Skeletal muscle tissue (tissue), 4 donors: ENCODE data around the gene PGM2. TPM values are rescaled to one million over a fixed set of nuclear protein-coding genes. Genes with fewer than 3 reads are reported as not detected.

Experiments used
- H3K27ac ChIP-seq: one replicate; pipeline ENCODE4 v1.7.0; 2013; ENCODE audit warnings: mild to moderate bottlenecking, low read depth, low read length, inconsistent platforms
- H3K27me3 ChIP-seq, 3 donors: one replicate each; pipeline ENCODE4 v1.7.0; 2013; ENCODE audit warnings: low read length in 3 of 3; ENCODE audit not compliant: control insufficient read depth in 3 of 3, insufficient read depth in 3 of 3
- H3K36me3 ChIP-seq, 3 donors: one replicate each; pipeline ENCODE4 v1.7.0; 2013; ENCODE audit warnings: low read length in 3 of 3; ENCODE audit not compliant: control insufficient read depth in 3 of 3, insufficient read depth in 3 of 3
- H3K4me1 ChIP-seq, 3 donors: one replicate each; pipeline ENCODE4 v1.7.0; 2013; ENCODE audit warnings: low read length in 3 of 3, mild to moderate bottlenecking in 3 of 3; ENCODE audit not compliant: control insufficient read depth in 3 of 3, insufficient read depth in 3 of 3
- H3K4me3 ChIP-seq, 3 donors: one replicate each; pipeline ENCODE4 v1.7.0; 2013; ENCODE audit warnings: low read length in 3 of 3
- H3K9ac ChIP-seq, 3 donors: one replicate each; pipeline ENCODE4 v1.7.0; 2013; ENCODE audit warnings: low read length in 3 of 3, mild to moderate bottlenecking in 3 of 3, moderate library complexity in 2 of 3, low read depth in 1 of 3
- H3K9me3 ChIP-seq, 3 donors: one replicate each; pipeline ENCODE4 v1.7.0; 2013; ENCODE audit warnings: low read length in 3 of 3; ENCODE audit not compliant: control insufficient read depth in 3 of 3
- total RNA-seq: library from RNA; depleted of rRNA; stranded (reverse); fragments of >200 nt; gene quantifications from one replicate; pipeline ENCODE4 v1.2.3, GENCODE V29; 2014
- donor health status: Osteomylitis.

The PGM2 gene
- total RNA-seq, 1 donor from 2014 or later: 5.7 TPM

DNA sequence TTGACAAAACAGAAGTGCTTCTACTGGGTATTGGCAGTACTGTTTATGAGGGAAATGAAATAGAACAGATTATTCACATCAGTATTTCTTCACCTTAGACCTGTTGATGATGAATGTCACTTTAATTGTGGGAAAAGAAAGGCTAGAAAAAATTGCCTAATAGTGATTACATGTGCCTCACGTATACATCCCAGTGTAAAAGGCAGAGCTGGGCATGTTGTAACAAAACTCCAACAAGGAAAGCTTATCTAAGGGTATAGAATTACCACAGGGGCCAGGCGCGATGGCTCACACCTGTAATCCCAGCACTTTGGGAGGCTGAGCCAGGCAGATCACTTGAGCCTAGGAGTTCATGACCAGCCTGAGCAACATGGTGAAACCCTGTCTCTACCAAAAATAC, 4.2 kb downstream of the PGM2 start:
- Histone ChIP-seq H3K9me3 (no peaks in the 10 kb centered on the region), H3K27ac (no peak overlapping the region), H3K9ac (no peak overlapping the region), H3K36me3 (peaks cover 0 to 23% (median 13%) of the 10 kb centered on the region in 3 donors), H3K4me3 (no peak overlapping the region), H3K27me3 (no peaks in the 10 kb centered on the region), H3K4me1 (peaks cover 6 to 13% (median 10%) of the 10 kb centered on the region in 3 donors)

DNA sequence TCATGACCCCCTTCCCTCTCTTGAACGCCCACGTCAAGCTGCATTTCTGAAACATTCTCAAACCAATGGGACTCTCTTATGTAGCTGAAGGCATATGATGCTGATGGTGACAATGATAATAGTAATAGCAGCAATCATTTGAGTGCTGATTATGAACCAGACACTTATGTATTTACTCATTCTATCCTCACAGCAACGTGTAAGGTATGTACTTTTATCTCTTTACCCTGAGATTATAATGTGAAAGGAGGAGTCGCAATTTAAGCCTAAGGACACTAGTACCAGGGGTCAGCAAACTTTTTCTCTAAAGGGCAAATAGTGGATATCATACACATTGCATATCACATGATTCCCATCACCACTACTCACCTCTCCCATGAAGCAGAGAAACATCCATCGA, 8.5 kb downstream of the PGM2 start:
- H3K4me1 ChIP-seq: peaks cover 0 to 4% (median 0%) of the 10 kb centered on the region in 3 donors
- H3K36me3 ChIP-seq: peaks cover 0 to 24% (median 20%) of the 10 kb centered on the region in 3 donors
- no peak overlapping the region for H3K27ac ChIP-seq
- no peaks in the 10 kb centered on the region for H3K9me3 ChIP-seq
- H3K27me3 ChIP-seq: no peaks in the 10 kb centered on the region
- H3K9ac ChIP-seq: no peak overlapping the region
- H3K4me3 ChIP-seq: no peak overlapping the region

DNA sequence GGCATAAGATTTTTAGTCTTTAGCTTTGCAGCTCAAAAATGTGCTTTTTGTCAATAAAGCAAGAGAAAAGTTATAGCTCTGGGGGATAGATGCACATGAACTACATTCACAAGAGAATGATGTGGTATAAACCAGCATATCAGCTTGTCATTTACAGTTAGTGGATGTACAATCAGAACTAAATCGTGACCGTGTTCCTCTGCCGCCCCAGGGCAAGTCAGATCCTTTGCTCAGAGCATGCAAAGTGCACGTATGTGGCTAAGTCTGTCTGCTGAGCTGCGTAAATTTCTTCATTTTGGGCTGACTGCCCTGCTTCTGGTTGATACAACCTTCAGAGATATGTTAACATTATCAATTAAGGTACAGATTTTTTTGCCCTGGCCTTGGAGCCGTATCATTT, 9.3 kb downstream of the PGM2 start:
- no peaks in the 10 kb centered on the region for H3K9me3 ChIP-seq

DNA sequence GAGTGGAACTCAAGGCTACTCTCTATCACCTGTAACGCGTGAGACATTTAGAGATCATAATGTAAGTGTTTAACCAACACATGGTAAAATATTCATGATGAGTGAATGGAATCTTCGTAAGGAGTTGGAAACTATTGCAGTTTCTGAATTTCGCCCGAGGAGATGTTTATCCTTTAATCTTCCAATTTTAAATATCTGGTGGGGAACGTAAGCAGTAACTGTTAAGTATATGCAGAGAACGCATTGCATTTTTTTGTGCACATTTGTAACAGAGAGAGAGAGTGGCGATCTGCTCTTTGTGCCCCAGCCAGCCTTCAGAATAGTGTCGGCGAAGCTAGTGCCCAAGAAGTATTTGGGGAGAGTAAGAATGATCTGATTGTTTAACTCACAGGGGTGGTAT, 9.8 kb downstream of the PGM2 start:
- H3K27ac ChIP-seq: no peak overlapping the region
- peaks cover 0 to 20% (median 19%) of the 10 kb centered on the region in 3 donors for H3K36me3 ChIP-seq
- no peaks in the 10 kb centered on the region for H3K9me3 ChIP-seq
- H3K4me1 ChIP-seq: peaks cover 0 to 4% (median 0%) of the 10 kb centered on the region in 3 donors
- H3K9ac ChIP-seq: no peak overlapping the region
- H3K4me3 ChIP-seq: no peak overlapping the region
- H3K27me3 ChIP-seq: no peaks in the 10 kb centered on the region

More for the DNA sequence above, 9.3 kb downstream of the PGM2 start:
- no peaks in the 10 kb centered on the region for H3K27me3 ChIP-seq
- H3K27ac ChIP-seq: no peak overlapping the region
- H3K36me3 ChIP-seq: peaks cover 0 to 19% (median 17%) of the 10 kb centered on the region in 3 donors
- H3K4me3 ChIP-seq: no peak overlapping the region
- H3K9ac ChIP-seq: no peak overlapping the region
- peaks cover 0 to 4% (median 0%) of the 10 kb centered on the region in 3 donors for H3K4me1 ChIP-seq

DNA sequence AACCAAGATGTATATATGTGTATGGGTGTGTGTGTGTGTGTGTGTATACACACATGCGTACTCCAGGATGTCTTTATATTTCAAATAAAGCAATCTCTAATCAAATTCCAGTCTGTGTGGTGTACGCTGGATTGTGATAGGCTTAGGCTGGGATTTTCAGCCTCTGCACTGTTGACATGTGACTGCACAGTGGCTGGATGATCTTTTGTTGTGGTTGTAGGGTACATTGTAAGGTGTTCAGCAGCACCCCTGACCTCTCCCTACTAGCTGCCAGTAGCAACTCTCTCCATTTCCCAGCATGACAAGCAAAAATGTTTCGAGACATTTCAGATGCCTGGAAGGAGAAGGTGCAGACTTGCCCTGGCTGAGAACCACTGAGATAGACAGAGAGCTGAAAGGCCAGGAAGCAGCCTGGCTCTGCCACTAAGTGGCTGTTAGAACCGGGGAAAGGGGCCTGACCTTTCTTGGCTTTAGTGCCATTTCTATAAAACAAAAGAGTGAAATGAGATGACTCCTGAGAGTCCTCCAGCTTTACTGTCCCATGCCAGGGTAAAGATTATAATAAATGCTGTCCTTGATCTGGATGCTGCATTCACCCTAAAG, 10.5 kb downstream of the PGM2 start:
- Histone ChIP-seq H3K4me3 (no peak overlapping the region), H3K27me3 (no peaks in the 10 kb centered on the region), H3K36me3 (peaks cover 0 to 26% (median 15%) of the 10 kb centered on the region in 3 donors), H3K9ac (no peak overlapping the region), H3K9me3 (no peaks in the 10 kb centered on the region), H3K4me1 (peaks cover 0 to 4% (median 0%) of the 10 kb centered on the region in 3 donors), H3K27ac (no peak overlapping the region)

DNA sequence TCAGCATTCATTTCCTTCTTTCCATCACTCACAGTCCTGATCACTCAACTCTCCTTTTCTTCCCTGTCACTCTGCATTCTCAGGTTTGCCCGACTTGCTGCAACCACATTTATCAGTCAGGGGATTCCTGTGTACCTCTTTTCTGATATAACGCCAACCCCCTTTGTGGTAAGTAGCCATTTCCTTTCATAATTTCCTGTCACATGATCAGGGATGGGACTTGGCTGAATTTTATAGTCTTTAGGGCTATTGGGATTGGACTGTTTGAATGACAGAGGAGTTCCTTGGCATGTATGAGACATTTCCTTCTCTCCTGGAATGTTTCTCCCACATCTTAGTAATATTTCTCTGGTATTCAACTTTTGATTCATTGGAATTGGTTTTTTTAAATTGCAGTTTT, 11.0 kb downstream of the PGM2 start:
- Histone ChIP-seq H3K9ac (no peak overlapping the region), H3K9me3 (no peaks in the 10 kb centered on the region), H3K4me1 (peaks cover 0 to 4% (median 0%) of the 10 kb centered on the region in 3 donors), H3K36me3 (peaks cover 0 to 26% (median 15%) of the 10 kb centered on the region in 3 donors), H3K4me3 (no peak overlapping the region), H3K27me3 (no peaks in the 10 kb centered on the region), H3K27ac (no peak overlapping the region)

DNA sequence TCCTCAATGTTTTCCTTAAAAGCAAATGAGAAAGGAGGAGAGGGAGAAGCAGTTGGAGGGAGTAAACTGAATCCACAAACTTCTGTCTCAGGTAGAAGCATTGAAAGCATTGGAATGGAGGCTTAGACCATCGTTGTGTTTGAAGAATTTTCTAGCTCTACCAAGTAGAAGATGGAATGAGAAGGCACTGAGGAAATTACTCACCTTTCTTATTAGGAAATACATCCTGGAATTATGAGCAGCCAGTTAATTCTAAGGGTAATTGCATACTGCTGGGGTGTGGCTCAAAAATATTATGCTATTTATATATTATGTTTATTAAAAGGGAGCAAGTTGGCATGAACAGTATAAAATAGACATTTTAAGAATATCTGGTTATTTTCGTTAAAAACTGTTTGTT, 12.9 kb downstream of the PGM2 start:
- no peak overlapping the region for H3K4me3 ChIP-seq
- no peaks in the 10 kb centered on the region for H3K27me3 ChIP-seq
- peaks cover 0 to 4% (median 0%) of the 10 kb centered on the region in 3 donors for H3K4me1 ChIP-seq
- H3K9me3 ChIP-seq: no peaks in the 10 kb centered on the region
- no peak overlapping the region for H3K9ac ChIP-seq
- peaks cover 0 to 22% (median 11%) of the 10 kb centered on the region in 3 donors for H3K36me3 ChIP-seq
- H3K27ac ChIP-seq: no peak overlapping the region

DNA sequence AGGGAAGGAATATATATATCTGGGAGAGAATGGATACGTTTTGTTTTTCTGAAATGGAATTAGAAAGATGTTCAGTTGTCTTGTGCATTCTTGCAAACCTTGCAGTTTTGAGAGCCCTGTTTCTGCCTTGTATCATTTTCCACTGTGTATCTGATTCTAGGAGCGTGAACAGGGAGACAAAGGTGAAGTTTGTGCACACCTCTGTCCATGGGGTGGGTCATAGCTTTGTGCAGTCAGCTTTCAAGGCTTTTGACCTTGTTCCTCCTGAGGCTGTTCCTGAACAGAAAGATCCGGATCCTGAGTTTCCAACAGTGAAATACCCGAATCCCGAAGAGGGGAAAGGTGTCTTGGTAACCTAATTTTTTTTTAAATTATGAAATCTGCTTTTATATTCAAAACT, 17.7 kb downstream of the PGM2 start:
- no peaks in the 10 kb centered on the region for H3K27me3 ChIP-seq
- H3K9me3 ChIP-seq: no peaks in the 10 kb centered on the region
- no peak overlapping the region for H3K9ac ChIP-seq
- no peak overlapping the region for H3K4me3 ChIP-seq
- no peak overlapping the region for H3K27ac ChIP-seq
- peaks cover 0 to 24% (median 13%) of the 10 kb centered on the region in 3 donors for H3K36me3 ChIP-seq
- H3K4me1 ChIP-seq: no peaks in the 10 kb centered on the region

DNA sequence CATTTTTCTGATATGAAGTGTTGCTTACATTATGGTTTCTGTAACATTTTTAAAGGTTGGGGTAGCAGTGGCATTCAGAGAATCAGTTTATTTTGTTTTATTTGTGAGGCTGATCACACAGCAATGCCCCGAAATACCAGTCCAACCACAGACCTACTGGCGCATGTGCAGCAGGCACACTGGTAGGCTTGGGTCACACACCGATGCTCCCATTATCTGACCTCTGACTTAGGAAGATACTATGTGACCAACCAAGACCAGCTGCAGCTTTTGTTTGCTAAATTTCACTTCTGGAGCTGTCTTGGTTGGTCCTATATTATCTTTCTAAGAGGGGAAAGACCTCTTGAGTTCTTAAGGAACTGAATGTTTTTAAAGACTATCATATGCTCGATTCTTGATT, 18.7 kb downstream of the PGM2 start:
- Histone ChIP-seq H3K36me3 (peaks cover 0 to 24% (median 13%) of the 10 kb centered on the region in 3 donors), H3K9me3 (no peaks in the 10 kb centered on the region), H3K27me3 (no peaks in the 10 kb centered on the region), H3K4me1 (no peaks in the 10 kb centered on the region), H3K4me3 (no peak overlapping the region), H3K27ac (no peak overlapping the region), H3K9ac (no peak overlapping the region)

DNA sequence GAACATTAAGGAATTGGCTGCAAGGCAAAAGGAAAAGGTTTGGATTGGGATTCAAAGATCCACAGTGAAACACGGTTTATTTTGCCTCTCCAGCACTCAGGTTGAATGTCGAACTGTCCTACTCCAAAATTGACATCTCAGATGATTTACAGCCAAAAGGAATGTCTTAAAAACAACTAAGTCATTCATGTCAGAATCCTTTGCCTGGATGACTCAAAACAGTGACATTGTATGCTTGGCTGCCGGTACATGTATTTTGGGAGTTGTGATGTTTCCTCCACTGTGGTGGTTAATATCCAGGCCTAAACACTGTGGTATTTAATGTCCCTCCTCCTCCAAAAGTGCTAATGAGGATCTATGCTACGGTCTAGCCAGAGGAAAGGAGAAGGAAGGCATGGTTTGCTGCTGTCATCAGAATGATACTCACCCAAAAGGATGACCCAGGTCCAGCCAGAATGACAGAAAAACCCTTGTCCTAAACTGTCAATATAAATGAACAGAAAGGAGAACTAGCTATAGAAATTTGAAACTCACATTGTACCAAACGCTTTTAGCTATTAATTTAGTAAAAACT, 20.9 kb downstream of the PGM2 start:
- no peak overlapping the region for H3K27ac ChIP-seq
- no peaks in the 10 kb centered on the region for H3K27me3 ChIP-seq
- no peak overlapping the region for H3K9ac ChIP-seq
- H3K4me1 ChIP-seq: no peaks in the 10 kb centered on the region
- no peaks in the 10 kb centered on the region for H3K9me3 ChIP-seq
- peaks cover 0 to 22% (median 12%) of the 10 kb centered on the region in 3 donors for H3K36me3 ChIP-seq
- H3K4me3 ChIP-seq: no peak overlapping the region
